HepG2 (cell line): ENCODE measurements around the gene TBX10. TPM values are rescaled to one million over a fixed set of nuclear protein-coding genes. Genes with fewer than 3 reads are reported as not detected.
A peak's percentile ranks its signal among the peaks of the same experiment; 100 is the strongest.

Source experiments
- ATAC-seq: fragments of 200-7000 bp; cut with Tn5 transposase; 3 replicates; pipeline ENCODE4 v1.9.1; 2020; ENCODE audit warnings: mild to moderate bottlenecking, moderate library complexity
- BruUV-seq: library from RNA; stranded (reverse); fragments of 400-500 nt; replicated peaks from 2 replicates; lab custom pipeline; 2021; lab: Mats Ljungman, UMichigan
- CTCF ChIA-PET: fragments of 300-600 bp; formaldehyde crosslinking; extraction: SDS; loops from one replicate; lab custom pipeline; 2021; ENCODE audit warnings: low total read pairs, inconsistent platforms, low intra/inter-chr PET ratio; lab: Yijun Ruan, JAX
- POLR2A ChIA-PET: fragments of 350-600 bp; sonication (Branson Sonifier 250); formaldehyde crosslinking; loops from one replicate; lab custom pipeline; 2020; ENCODE audit warnings: antibody characterized with exemption, inconsistent platforms; lab: Yijun Ruan, JAX
- DNase-seq: peaks from one replicate; pipeline ENCODE4 v3.0.0-alpha.2; 2015; ENCODE audit warnings: low spot score
- FAIRE-seq: peaks from 3 replicates; lab custom pipeline; 2011; peaks lifted over from hg19 to GRCh38; lab: Jason Lieb, UNC
- H2AFZ ChIP-seq: one replicate; pipeline ENCODE4 v1.6.1; 2011; ENCODE audit warnings: low read length, inconsistent platforms
- H3K27ac ChIP-seq: fragments of 300-600 bp; 3 replicates; pipeline ENCODE4 v1.8.0; 2011; ENCODE audit warnings: mixed run types, mild to moderate bottlenecking, mixed read lengths, low read length, inconsistent platforms; ENCODE audit not compliant: insufficient read depth; ENCODE audit errors: extremely low read length
- H3K27me3 ChIP-seq, 2 experiments: fragments of 200-600 bp in 1 of 2; 2 replicates in 1 of 2; 3 replicates in 1 of 2; pipeline versions ENCODE4 v1.6.0 to v1.8.0; 2011; ENCODE audit warnings: low read length in 2 of 2, mild to moderate bottlenecking in 2 of 2, moderate library complexity in 2 of 2, inconsistent platforms in 1 of 2; ENCODE audit not compliant: insufficient read depth in 2 of 2, control insufficient read depth in 1 of 2
- H3K36me3 ChIP-seq, 2 experiments: fragments of 200-600 bp in 1 of 2; replicated peaks in 1 of 2; 2 replicates in 1 of 2; 3 replicates in 1 of 2; pipeline versions ENCODE4 v1.5.1 to v1.8.0; 2011; ENCODE audit warnings: low read length in 2 of 2, inconsistent platforms in 1 of 2; ENCODE audit not compliant: insufficient read depth in 2 of 2, control insufficient read depth in 1 of 2
- H3K4me1 ChIP-seq: 2 replicates; pipeline ENCODE4 v1.5.1; 2012; ENCODE audit warnings: low read length, inconsistent platforms; ENCODE audit not compliant: insufficient read depth
- H3K4me2 ChIP-seq: 2 replicates; pipeline ENCODE4 v1.6.0; 2011; ENCODE audit warnings: low read depth, low read length, inconsistent platforms
- H3K4me3 ChIP-seq, 3 experiments: fragments of 200-600 bp in 1 of 3; sonication (generic), shearing (Covaris generic) in 1 of 3; replicated peaks in 1 of 3; 2 replicates each; pipeline ENCODE4 v1.5.1; 2011 to 2016; ENCODE audit warnings: low read length in 3 of 3, inconsistent platforms in 2 of 3, low read depth in 2 of 3, mild to moderate bottlenecking in 2 of 3, control low read depth in 1 of 3, mixed read lengths in 1 of 3; ENCODE audit not compliant: insufficient read depth in 1 of 3
- H3K79me2 ChIP-seq: one replicate; pipeline ENCODE4 v1.6.1; 2011; ENCODE audit warnings: low read length, inconsistent platforms; ENCODE audit not compliant: insufficient read depth
- H3K9ac ChIP-seq: 2 replicates; pipeline ENCODE4 v1.6.0; 2011; ENCODE audit warnings: mild to moderate bottlenecking, low read depth, low read length, inconsistent platforms; ENCODE audit not compliant: insufficient read depth
- H3K9me3 ChIP-seq: 2 replicates; pipeline ENCODE4 v1.5.1; 2012; ENCODE audit warnings: mild to moderate bottlenecking, low read length
- H4K20me1 ChIP-seq: 2 replicates; pipeline ENCODE4 v1.6.0; 2011; ENCODE audit warnings: inconsistent platforms, mild to moderate bottlenecking, low read length, moderate library complexity; ENCODE audit not compliant: insufficient read depth
- CCAR2 ChIP-seq: fragments of 200-400 bp; formaldehyde crosslinking; optimal IDR thresholded peaks from 2 replicates; pipeline ENCODE3; 2018; ENCODE audit warnings: low read depth, mild to moderate bottlenecking, low read length, moderate library complexity
- FOXA1 ChIP-seq, 2 experiments: fragments of 450-650 bp in 1 of 2; sonication (generic) in 1 of 2; formaldehyde crosslinking in 1 of 2; IDR thresholded peaks; 2 replicates each; pipeline versions ENCODE4 v1.4.0 to v1.6.1; 2016 to 2020; ENCODE audit warnings: missing genetic modification reagents in 1 of 2
- GFI1 ChIP-seq: sonication (generic); formaldehyde crosslinking; IDR thresholded peaks from 2 replicates; pipeline ENCODE4 v1.5.0; 2020; ENCODE audit warnings: missing genetic modification reagents, mild to moderate bottlenecking, borderline replicate concordance
- NFYB ChIP-seq: sonication (generic); formaldehyde crosslinking; IDR thresholded peaks from 2 replicates; pipeline ENCODE4 v1.4.0; 2020; ENCODE audit warnings: missing genetic modification reagents
- NFYC ChIP-seq: IDR thresholded peaks from 2 replicates; pipeline ENCODE4 v1.6.1; 2016; ENCODE audit warnings: missing genetic modification reagents, missing compliant biosample characterization
- PLSCR1 ChIP-seq: sonication (generic); formaldehyde crosslinking; IDR thresholded peaks from 2 replicates; pipeline ENCODE4 v1.5.0; 2020; ENCODE audit warnings: missing genetic modification reagents, mild to moderate bottlenecking, borderline replicate concordance
- RBFOX2 ChIP-seq: fragments of 200-400 bp; formaldehyde crosslinking; IDR thresholded peaks from 2 replicates; pipeline ENCODE4 v1.6.1; 2017; ENCODE audit warnings: low read depth, mild to moderate bottlenecking, low read length
- SMYD3 ChIP-seq: sonication (generic); formaldehyde crosslinking; IDR thresholded peaks from 2 replicates; pipeline ENCODE4 v1.8.1; 2023; ENCODE audit warnings: mild to moderate bottlenecking, missing genetic modification reagents
- SOX6 ChIP-seq, 2 experiments: fragments of 450-650 bp in 1 of 2; sonication (generic) in 1 of 2; formaldehyde crosslinking in 1 of 2; IDR thresholded peaks; 2 replicates each; pipeline versions ENCODE4 v1.4.0 to v1.6.1; 2017 to 2020; ENCODE audit warnings: antibody characterized with exemption in 1 of 2, mild to moderate bottlenecking in 1 of 2, missing genetic modification reagents in 1 of 2
- ZBTB20 ChIP-seq: sonication (generic); formaldehyde crosslinking; IDR thresholded peaks from 2 replicates; pipeline ENCODE4 v1.8.1; 2023; ENCODE audit warnings: missing genetic modification reagents, low read depth, mild to moderate bottlenecking, borderline replicate concordance
- ZEB1 ChIP-seq: IDR thresholded peaks from 2 replicates; pipeline ENCODE4 v1.6.1; 2012; ENCODE audit warnings: mild to moderate bottlenecking, low read depth, inconsistent platforms; ENCODE audit not compliant: insufficient replicate concordance
- ZFY ChIP-seq: sonication (generic); formaldehyde crosslinking; IDR thresholded peaks from 2 replicates; pipeline ENCODE4 v1.4.0; 2020; ENCODE audit warnings: missing genetic modification reagents
- ZNF33A ChIP-seq: sonication (generic); formaldehyde crosslinking; IDR thresholded peaks from 2 replicates; pipeline ENCODE4 v1.5.1; 2020; ENCODE audit warnings: missing genetic modification reagents, mild to moderate bottlenecking, moderate library complexity, borderline replicate concordance
- ZNF672 ChIP-seq: sonication (generic); formaldehyde crosslinking; IDR thresholded peaks from 2 replicates; pipeline ENCODE4 v1.8.1; 2022; ENCODE audit warnings: missing genetic modification reagents
- ZNF687 ChIP-seq: sonication (generic); formaldehyde crosslinking; IDR thresholded peaks from 2 replicates; pipeline ENCODE4 v1.5.1; 2020; ENCODE audit warnings: mild to moderate bottlenecking, missing genetic modification reagents, moderate library complexity
- ZNF775 ChIP-seq: sonication (generic); formaldehyde crosslinking; IDR thresholded peaks from 2 replicates; pipeline ENCODE4 v1.4.0; 2020; ENCODE audit warnings: missing genetic modification reagents, mild to moderate bottlenecking, moderate library complexity, borderline replicate concordance
- WGBS: methylation state at CpG from one replicate; pipeline ENCODE4 v1.1.6; 2017; ENCODE audit warnings: low lambda C conversion rate; 5-methylcytosine and 5-hydroxymethylcytosine counted together
- in situ Hi-C: cut with HindIII; loops from 2 replicates; pipeline ENCODE4 v1.10.0; 2017; ENCODE audit warnings: low pct_unique_long_range_greater_than_20kb; ENCODE audit not compliant: extremely low pct_ligation_motif_present
- intact Hi-C: fragments of 100-400 bp; cut with micrococcal nuclease; formaldehyde crosslinking; loops from one replicate; pipeline ENCODE4 v1.10.0; 2022; ENCODE audit not compliant: unreplicated experiment
- polyA plus RNA-seq, 8 experiments: library from polyadenylated mRNA; depleted of rRNA in 3 of 8; stranded (reverse) in 7 of 8; unstranded in 1 of 8; fragments of >200 nt; fragmentation: Illumina TruSeq in 4 of 8; extraction: Trizol in 4 of 8; gene quantifications; 2 replicates each; pipeline versions ENCODE4 v1.2.1 to v1.2.3, GENCODE V29; 2011 to 2016; ENCODE audit warnings: low read depth in 4 of 8, missing spikeins in 1 of 8, mixed read lengths in 1 of 8; ENCODE audit not compliant: insufficient read depth in 1 of 8
- total RNA-seq, 5 experiments: library from RNA; depleted of rRNA; stranded (reverse); fragments of >200 nt; fragmentation: Illumina TruSeq; extraction: Trizol; gene quantifications; 2 replicates each; pipeline ENCODE4 v1.2.3, GENCODE V29; 2016; ENCODE audit warnings: low read depth in 1 of 5

TBX10 gene
- total and polyA plus RNA-seq, 2 of the 13 experiments (the other 11 are each of a cell fraction or from before 2014, with no cell fraction given), result 0.27 to 1.7 TPM

- no peak for FAIRE-seq
- 33% methylated on average over 3 of the region's 3 CpGs for WGBS
- H2AFZ ChIP-seq, result no peak overlapping the region
Observed at GRCh38 chr11:67593565-67593905, 46.0 kb downstream of the TBX10 start.

GRCh38 chr11:67592880-67593564 is 46.5 kb downstream of the TBX10 start:
- Histone ChIP-seq H3K36me3 (no peaks in the 10 kb centered on the region), H4K20me1 (no peaks in the 10 kb centered on the region), H3K9me3 (no peaks in the 10 kb centered on the region), H3K4me3 (no peak overlapping the region), H3K27ac (no peak overlapping the region), H3K4me2 (peak overlapping the region; percentile 49), H3K79me2 (no peaks in the 10 kb centered on the region), H3K4me1 (peaks cover 15% of the 10 kb centered on the region), H3K9ac (no peak overlapping the region), H3K27me3 (no peaks in the 10 kb centered on the region; a peak in 1 of 5 replicates), H2AFZ (no peak overlapping the region)
- DNase-seq (no peak), ATAC-seq (peak; percentile 78), FAIRE-seq (no peak)
- ChIA-PET POLR2A (interaction anchor here (0.6 to 1.1 kb wide), 2 partner anchors 13 to 35 kb away, joined by 3 to 4 read pairs; no protein-coding TSS in a partner anchor), CTCF (no interaction called here)
- in situ Hi-C loops (no loop called here), intact Hi-C loops (no loop called here)
- BruUV-seq, result no TSS peak
- WGBS, result 13% methylated on average over 5 of the region's 12 CpGs
- no peak for TF ChIP-seq ZNF672 (CRISPR knock-in tag)
- no peak for TF ChIP-seq SOX6 (IDR thresholded peaks at IDR 0.05)
- TF ChIP-seq SOX6 (CRISPR knock-in tag; IDR thresholded peaks at IDR 0.05), result 0 out of 2 replicates have a peak, but pooled peaks have one; percentile 16
- no peak for TF ChIP-seq ZEB1
- TF ChIP-seq GFI1 (CRISPR knock-in tag), result no peak
- peak; percentile 48 for TF ChIP-seq ZNF687 (CRISPR knock-in tag)
- TF ChIP-seq CCAR2, result no peak
- no peak for TF ChIP-seq ZNF33A (CRISPR knock-in tag)
- TF ChIP-seq RBFOX2, result no peak

More at GRCh38 chr11:67593565-67593905, 46.0 kb downstream of the TBX10 start:
- Histone ChIP-seq H3K27me3 (no peaks in the 10 kb centered on the region; a peak in 1 of 5 replicates), H4K20me1 (no peaks in the 10 kb centered on the region), H3K4me3 (no peak overlapping the region), H3K9me3 (no peaks in the 10 kb centered on the region), H3K79me2 (no peaks in the 10 kb centered on the region), H3K9ac (no peak overlapping the region), H3K4me1 (peaks cover 15% of the 10 kb centered on the region), H3K27ac (no peak overlapping the region)
- BruUV-seq, result no TSS peak
- intact Hi-C loops, result no loop called here
- no peak for DNase-seq
- no peak for TF ChIP-seq ZBTB20
- TF ChIP-seq ZNF775 (CRISPR knock-in tag), result no peak
- TF ChIP-seq FOXA1 (IDR thresholded peaks at IDR 0.05), result no peak
- TF ChIP-seq FOXA1 (CRISPR knock-in tag; IDR thresholded peaks at IDR 0.05), result no peak
- TF ChIP-seq ZFY (CRISPR knock-in tag), result no peak
- TF ChIP-seq SMYD3 (CRISPR knock-in tag), result no peak
- no peak for TF ChIP-seq PLSCR1 (CRISPR knock-in tag)
- no peak for TF ChIP-seq NFYB (CRISPR knock-in tag)
- no peak for TF ChIP-seq NFYC
- TF ChIP-seq, all 625 proteins: peak for 0
- in situ Hi-C loops, result no loop called here
- Histone ChIP-seq H3K4me2 (peak overlapping the region; percentile 49), H3K36me3 (no peaks in the 10 kb centered on the region)
- ChIA-PET CTCF (no interaction called here), POLR2A (interaction anchor here (1.1 kb wide), 1 partner anchor 13 kb away, joined by 4 read pairs; no protein-coding TSS in a partner anchor)
- peak; percentile 49 for ATAC-seq
